Measurements from ENCODE around the gene RBFOX2. TPM values are rescaled to one million over a fixed set of nuclear protein-coding genes. Genes with fewer than 3 reads are reported as not detected.

The RBFOX2 gene
- total RNA-seq, 1 donor: 17.8 TPM

- no peak for DNase-seq (ENCODE audit: low read depth in 2 of 3, low spot score in 2 of 3)
Measured at GRCh38 chr22:35904752-35905151, 123.9 kb downstream of the RBFOX2 start.

DNA sequence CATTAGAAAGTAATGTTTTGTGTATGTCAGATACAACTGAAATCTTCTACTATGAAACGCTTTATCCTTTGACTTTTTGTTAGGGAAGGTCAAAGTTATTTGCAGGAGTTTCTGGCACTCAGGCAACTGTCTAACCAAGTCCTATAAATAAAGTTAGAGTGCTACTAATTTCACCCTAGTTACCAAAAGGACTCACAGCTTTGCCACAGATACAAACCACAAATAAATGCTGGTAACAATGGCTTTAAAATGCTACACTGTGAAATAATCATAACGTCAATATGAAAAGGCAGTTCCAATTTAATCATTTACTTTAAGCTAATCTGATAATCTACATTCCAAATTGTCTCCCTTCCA, 124.3 kb downstream of the RBFOX2 start:
- no peak for DNase-seq (ENCODE audit: low read depth in 2 of 3, low spot score in 2 of 3)

DNA sequence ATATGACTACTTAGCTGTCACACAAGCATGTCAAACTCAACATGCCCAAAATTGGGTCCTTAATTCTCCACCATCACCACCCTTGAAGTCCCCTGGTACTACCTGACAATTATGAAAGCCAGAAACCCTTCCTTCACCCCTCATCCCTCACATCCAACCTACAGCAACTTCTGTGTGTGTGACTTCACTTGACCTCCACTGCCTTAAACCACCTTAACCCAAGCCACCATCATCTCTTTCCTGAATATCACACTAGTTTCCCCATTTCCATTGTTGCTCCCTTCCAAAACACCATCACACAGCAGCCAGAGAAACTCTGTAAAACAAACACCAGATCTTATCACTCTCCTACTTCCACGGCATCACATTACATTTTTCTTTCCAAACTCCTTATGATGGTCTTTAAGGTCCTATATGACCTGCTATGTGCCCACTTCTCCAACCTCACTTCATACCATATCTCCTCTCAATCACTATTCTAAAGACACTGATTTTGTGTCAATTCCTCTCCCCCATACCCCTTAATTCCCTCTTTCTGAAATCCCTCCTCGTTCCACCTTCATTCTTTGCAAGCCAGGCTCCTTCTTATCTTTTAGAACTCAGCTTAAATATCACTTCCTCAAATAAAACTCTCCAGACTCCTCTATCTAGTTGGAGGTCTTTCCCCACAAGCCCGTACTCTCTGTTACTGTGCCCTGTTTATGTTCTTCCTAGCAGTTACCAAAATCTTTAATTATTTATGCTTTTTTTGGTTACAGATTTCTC, 124.9 kb downstream of the RBFOX2 start:
- peak in 1 of 3 donors; percentile 29 for DNase-seq (ENCODE audit: low read depth in 2 of 3, low spot score in 2 of 3)

DNA sequence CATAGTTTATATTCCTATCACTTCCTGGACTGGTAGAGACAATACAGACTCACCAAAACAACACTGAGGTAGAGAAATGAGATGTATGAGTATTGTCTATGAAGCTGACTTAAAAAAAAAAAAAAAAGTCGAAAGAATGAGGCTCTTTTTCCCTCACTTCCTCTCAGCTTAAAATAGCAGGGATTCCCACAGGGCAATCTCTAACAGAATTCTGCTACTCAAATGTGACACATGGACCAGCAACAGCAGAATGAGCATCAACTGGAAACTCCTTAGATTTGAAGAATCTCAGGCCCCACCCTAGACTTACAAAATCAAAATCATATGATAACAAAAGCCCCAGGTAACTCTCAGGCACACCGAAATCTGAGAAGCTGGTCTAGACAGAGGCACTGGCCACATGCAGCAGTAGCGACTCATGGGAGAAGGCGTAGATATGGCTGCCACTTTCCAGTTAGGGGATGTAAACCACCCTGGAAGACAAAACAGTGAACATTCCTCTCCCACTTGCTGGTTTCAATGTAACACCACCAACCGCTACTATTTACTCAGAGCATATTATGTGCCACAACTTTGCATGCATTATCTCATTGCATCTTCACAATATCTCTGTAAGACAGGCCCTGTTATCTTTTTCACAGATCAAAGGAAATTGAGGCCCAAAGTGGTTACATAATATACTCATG, 128.0 kb downstream of the RBFOX2 start:
- no peak for DNase-seq (ENCODE audit: low read depth in 2 of 3, low spot score in 2 of 3)

DNA sequence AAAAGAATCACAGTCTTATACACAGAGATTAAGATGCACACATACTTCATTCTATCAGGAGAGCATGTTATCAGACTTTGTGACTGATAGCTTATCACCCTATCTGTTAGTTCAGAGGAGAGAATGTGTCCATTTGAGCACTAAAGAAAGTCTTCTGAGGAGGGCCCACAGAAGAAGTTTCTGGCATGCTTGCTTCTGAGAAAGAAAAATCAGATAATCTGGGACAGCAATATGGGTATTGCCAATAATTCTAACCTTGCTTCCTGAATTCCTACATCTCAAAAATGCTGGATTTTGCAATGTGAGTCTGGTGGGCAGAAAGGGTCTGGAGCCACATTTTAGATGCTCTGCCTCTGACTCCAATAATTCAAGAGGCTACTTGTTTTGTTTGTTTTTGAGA, 128.9 kb downstream of the RBFOX2 start:
- no peak for DNase-seq (ENCODE audit: low read depth in 2 of 3, low spot score in 2 of 3)

GRCh38 chr22:35896111-35896705, 132.4 kb downstream of the RBFOX2 start:
- DNase-seq (ENCODE audit: low read depth in 2 of 3, low spot score in 2 of 3): no peak

- no peak for DNase-seq (ENCODE audit: low read depth in 2 of 3, low spot score in 2 of 3)
Measured at GRCh38 chr22:35894937-35895708, 133.5 kb downstream of the RBFOX2 start.

DNA sequence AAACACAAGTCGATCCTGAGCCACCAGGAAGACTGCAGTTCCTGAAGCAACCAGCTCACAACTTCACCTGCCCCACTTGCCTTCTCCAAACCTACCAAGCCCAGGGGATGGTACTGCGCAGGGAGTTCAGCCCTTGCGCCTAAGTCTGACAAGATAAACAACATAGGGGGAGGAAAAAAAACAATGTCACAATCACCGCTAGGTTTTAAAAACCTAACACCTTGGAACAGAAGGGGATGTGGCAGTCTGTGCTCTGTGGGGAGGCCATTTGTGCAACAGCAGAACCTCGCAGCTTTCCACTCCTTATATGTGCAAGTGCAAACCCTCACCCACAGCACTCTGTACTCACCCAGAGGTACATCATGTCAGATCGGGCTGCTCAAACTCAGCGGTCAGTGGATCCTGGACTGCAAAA, 134.2 kb downstream of the RBFOX2 start:
- DNase-seq (ENCODE audit: low read depth in 2 of 3, low spot score in 2 of 3): no peak

GRCh38 chr22:35893698-35894097, 134.9 kb downstream of the RBFOX2 start:
- no peak for DNase-seq (ENCODE audit: low read depth in 2 of 3, low spot score in 2 of 3)

- peak in 1 of 3 donors; percentile 37 for DNase-seq (ENCODE audit: low read depth in 2 of 3, low spot score in 2 of 3)
Measured at GRCh38 chr22:35892192-35892591, 136.4 kb downstream of the RBFOX2 start.

- no peak for DNase-seq (ENCODE audit: low read depth in 2 of 3, low spot score in 2 of 3)
Measured at GRCh38 chr22:35891442-35891841, 137.2 kb downstream of the RBFOX2 start.

DNA sequence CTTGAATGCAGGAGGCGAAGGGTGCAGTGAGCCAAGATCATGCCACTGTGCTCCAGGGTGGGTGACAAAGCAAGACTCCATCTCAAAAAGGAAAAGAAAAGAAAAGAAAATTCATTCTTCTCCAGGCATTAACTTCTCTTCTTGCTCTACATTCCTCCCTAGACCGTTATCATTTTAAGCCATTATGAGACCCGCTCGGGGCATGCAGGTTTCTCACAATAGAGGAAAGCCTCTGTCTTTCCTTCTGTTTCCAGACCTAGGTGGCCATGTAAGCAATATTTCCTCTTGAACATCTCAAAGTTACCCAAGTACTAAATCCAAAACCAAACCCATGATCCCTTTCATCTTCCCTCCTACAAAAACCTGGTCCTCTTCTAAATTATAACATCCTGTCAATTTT, 139.6 kb downstream of the RBFOX2 start:
- DNase-seq (ENCODE audit: low read depth in 2 of 3, low spot score in 2 of 3): no peak

DNA sequence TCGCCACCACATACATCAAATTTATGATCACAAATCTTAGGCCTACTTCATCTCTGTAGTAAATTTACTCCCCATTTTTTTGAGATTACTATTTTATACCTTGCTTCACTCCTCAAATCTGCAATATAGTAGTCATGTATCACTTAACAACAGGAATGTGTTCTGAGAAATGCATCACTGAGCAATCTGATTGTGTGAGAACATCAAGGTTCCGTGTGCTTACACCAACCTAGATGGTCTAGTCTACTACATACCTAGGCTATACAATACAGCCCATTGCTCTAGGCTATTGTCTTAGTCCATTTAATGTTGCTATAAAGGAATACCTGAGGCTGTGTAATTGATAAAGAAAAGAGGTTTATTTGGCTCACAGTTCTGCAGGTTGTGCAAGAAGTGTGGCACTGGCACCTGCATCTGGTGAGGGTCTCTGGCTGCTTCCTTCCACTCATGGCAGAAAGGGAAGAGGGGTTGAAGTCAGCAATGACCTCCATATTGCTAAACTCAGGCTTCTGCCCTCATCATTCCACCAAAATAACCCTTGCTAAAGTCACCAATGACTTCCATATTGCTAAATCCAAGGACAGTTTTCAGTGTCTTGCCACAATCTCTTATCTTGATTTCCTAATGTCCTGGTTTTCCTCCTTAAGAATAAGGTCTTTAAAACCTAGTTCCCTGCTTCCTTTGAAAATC, 140.3 kb downstream of the RBFOX2 start:
- no peak for DNase-seq (ENCODE audit: low read depth in 2 of 3, low spot score in 2 of 3)

- DNase-seq (ENCODE audit: low read depth in 2 of 3, low spot score in 2 of 3): no peak
Measured at GRCh38 chr22:35887296-35887875, 141.2 kb downstream of the RBFOX2 start.

DNA sequence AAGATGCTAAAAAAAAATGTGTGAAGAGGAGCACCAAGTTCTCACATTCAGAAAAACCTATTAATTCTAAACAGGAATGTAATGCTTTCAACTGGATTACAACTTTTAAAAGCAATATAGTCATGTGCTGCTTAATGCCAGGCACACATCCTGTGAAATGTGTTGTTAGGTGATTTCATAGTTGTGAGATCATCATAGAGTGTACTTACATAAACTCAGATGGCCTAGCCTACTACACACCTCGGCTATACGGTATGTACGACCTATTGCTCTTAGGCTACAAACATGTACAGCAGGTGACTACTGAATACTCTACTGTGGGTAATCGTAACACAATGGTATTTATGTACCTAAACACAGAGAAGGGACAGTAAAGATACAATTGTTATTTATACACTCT, 142.3 kb downstream of the RBFOX2 start:
- DNase-seq (ENCODE audit: low read depth in 2 of 3, low spot score in 2 of 3): no peak

- no peak for DNase-seq (ENCODE audit: low read depth in 2 of 3, low spot score in 2 of 3)
Measured at GRCh38 chr22:35884529-35884928, 144.1 kb downstream of the RBFOX2 start.

GRCh38 chr22:35883031-35883620, 145.5 kb downstream of the RBFOX2 start:
- DNase-seq (ENCODE audit: low read depth in 2 of 3, low spot score in 2 of 3): no peak

- DNase-seq (ENCODE audit: low read depth in 2 of 3, low spot score in 2 of 3): no peak
Measured at GRCh38 chr22:35882211-35883030, 146.2 kb downstream of the RBFOX2 start.

DNA sequence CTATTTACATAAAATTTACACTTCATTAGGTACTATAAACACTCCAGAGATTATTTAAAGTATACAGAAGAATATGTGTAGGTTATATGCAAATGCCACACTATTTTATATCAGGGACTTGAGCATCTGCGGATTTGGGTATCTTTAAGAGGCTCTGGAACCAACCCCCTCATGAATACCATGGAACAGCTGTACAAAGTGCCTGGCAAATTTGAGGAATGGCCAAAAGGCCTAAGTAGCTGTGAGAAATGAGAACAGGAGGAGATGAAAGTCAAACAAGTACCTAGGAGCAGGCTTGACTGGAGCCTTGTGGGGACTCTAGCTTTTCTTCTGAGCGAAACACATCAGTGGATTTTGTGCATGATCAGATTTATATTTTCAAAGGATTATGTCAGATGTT, 149.3 kb downstream of the RBFOX2 start:
- no peak for DNase-seq (ENCODE audit: low read depth in 2 of 3, low spot score in 2 of 3)
